Thyroid gland (tissue), 4 donors: ENCODE results near the gene GEN1.

Experiments used
- CTCF ChIP-seq, 6 experiments: fragments of 200-600 bp in 3 of 6; fragments of 450-650 bp in 3 of 6; sonication (generic) in 3 of 6; IDR thresholded peaks; one replicate each; pipeline ENCODE4 v1.5.1; 2016 to 2019; ENCODE audit warnings: antibody characterized with exemption in 6 of 6, mild to moderate bottlenecking in 2 of 6, inconsistent platforms in 1 of 6, moderate library complexity in 1 of 6
- POLR2A ChIP-seq, 2 donors: fragments of 450-650 bp; IDR thresholded peaks; one replicate each; pipeline ENCODE4 v1.6.1; 2017; ENCODE audit warnings: antibody characterized with exemption in 2 of 2, mild to moderate bottlenecking in 2 of 2, moderate library complexity in 1 of 2

GRCh38 chr2:17791817-17792130, 37.8 kb downstream of the GEN1 start:
- TF ChIP-seq POLR2A (IDR thresholded peaks at IDR 0.05) (no peak), CTCF (IDR thresholded peaks at IDR 0.05) (no peak)
